DND-41 (cell line): ENCODE results near the gene YBX1.

Experiments used
- CTCF ChIP-seq: IDR thresholded peaks from 2 replicates; pipeline ENCODE4 v1.5.1; 2012; ENCODE audit warnings: borderline replicate concordance, low read length, moderate library complexity, mild to moderate bottlenecking; ENCODE audit not compliant: poor library complexity, severe bottlenecking; ENCODE audit errors: extremely low read depth
- EZH2 ChIP-seq: IDR thresholded peaks from 3 replicates; pipeline ENCODE4 v1.6.1; 2012; ENCODE audit warnings: borderline replicate concordance, low read depth, mild to moderate bottlenecking, moderate library complexity, low read length, inconsistent platforms; ENCODE audit not compliant: severe bottlenecking

DNA sequence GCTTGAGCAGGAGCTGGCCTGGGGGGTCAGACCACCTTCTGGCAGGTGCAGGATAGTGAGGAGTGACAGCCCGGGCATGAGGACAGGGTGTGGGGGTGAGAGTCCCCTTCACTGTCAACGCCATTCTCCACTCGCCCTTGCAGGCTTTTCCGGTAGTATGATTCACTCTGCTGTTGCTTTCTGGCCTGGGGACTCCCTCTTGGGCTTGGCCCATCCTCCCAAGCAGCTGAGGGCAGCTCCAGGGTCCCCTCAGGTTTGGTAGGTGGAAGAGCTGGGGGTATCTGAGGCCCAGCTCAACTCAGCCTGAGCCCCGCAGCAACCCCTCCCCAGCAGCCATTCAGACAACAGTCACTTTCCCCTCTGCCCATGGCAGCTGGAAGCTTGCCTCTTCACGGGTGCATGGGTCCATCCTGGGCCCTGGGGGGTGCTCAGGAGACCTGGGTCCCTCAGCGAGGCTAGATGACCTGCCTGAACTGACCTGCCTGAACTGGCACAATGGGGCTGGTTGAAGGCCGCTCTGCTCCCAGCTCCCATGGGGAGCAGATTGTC, 56.5 kb downstream of the YBX1 start:
- TF ChIP-seq CTCF: no peak
- TF ChIP-seq EZH2: no peak
